Osteocyte (in vitro differentiated cells): ENCODE data around the gene THUMPD3. TPM values are rescaled to one million over a fixed set of nuclear protein-coding genes. Genes with fewer than 3 reads are reported as not detected.

Experiments
- DNase-seq: peaks from one replicate; pipeline ENCODE4 v3.0.0; 2021; ENCODE audit warnings: mixed read lengths; ENCODE audit not compliant: unreplicated experiment; ENCODE audit errors: extremely low spot score
- H3K27ac Mint-ChIP-seq: one replicate; pipeline ENCODE4 v1.8.0; 2021; ENCODE audit warnings: mild to moderate bottlenecking, mixed read lengths; ENCODE audit not compliant: unreplicated experiment
- H3K27me3 Mint-ChIP-seq: one replicate; pipeline ENCODE4 v1.8.0; 2021; ENCODE audit warnings: mixed read lengths; ENCODE audit not compliant: unreplicated experiment
- H3K36me3 Mint-ChIP-seq: one replicate; pipeline ENCODE4 v1.8.0; 2021; ENCODE audit warnings: mixed read lengths; ENCODE audit not compliant: unreplicated experiment
- H3K4me1 Mint-ChIP-seq: one replicate; pipeline ENCODE4 v1.8.0; 2021; ENCODE audit warnings: mixed read lengths; ENCODE audit not compliant: unreplicated experiment
- H3K4me3 Mint-ChIP-seq: one replicate; pipeline ENCODE4 v1.8.0; 2021; ENCODE audit warnings: mild to moderate bottlenecking, moderate library complexity, mixed read lengths; ENCODE audit not compliant: unreplicated experiment
- H3K9me3 Mint-ChIP-seq: one replicate; pipeline ENCODE4 v1.8.0; 2021; ENCODE audit warnings: mixed read lengths; ENCODE audit not compliant: unreplicated experiment
- total RNA-seq: library from RNA; stranded (reverse); gene quantifications from 2 replicates; pipeline ENCODE4 v1.2.1, GENCODE V29; 2021
- TF ChIP-seq, protein P1 (sequence below): fragments of 200-600 bp; sonication (generic); IDR thresholded peaks from 2 replicates; pipeline ENCODE4 v1.5.0; 2021; ENCODE audit warnings: antibody characterized with exemption, mild to moderate bottlenecking, moderate library complexity

THUMPD3 gene
- total RNA-seq, 1 donor from 2014 or later, result 45.4 TPM

DNA sequence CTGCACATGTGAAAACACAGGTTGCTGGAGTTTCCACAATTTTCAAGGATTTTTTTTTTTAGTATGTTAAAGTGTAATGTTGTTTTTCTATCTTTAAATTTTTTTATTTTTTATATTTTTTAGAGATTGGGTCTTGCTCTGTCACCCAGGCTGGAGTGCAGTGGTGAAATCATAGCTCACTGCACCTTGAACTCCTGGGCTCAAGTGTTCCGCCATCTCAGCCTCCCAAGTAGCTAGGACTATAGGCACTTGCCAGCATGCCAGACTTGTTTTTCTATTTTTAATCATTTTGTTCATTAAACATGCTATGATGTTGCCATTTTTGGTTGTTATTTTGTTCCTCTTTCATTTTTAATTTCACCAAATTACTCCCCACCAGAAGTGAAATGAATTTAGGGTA lies 16.7 kb upstream of the THUMPD3 start:
- H3K4me1 Mint-ChIP-seq, result peaks cover 22% of the 10 kb centered on the region
- DNase-seq, result no peak
- H3K27me3 Mint-ChIP-seq, result no peaks in the 10 kb centered on the region
- no peak overlapping the region for H3K4me3 Mint-ChIP-seq
- no peaks in the 10 kb centered on the region for H3K9me3 Mint-ChIP-seq
- TF ChIP-seq, protein P1, sequence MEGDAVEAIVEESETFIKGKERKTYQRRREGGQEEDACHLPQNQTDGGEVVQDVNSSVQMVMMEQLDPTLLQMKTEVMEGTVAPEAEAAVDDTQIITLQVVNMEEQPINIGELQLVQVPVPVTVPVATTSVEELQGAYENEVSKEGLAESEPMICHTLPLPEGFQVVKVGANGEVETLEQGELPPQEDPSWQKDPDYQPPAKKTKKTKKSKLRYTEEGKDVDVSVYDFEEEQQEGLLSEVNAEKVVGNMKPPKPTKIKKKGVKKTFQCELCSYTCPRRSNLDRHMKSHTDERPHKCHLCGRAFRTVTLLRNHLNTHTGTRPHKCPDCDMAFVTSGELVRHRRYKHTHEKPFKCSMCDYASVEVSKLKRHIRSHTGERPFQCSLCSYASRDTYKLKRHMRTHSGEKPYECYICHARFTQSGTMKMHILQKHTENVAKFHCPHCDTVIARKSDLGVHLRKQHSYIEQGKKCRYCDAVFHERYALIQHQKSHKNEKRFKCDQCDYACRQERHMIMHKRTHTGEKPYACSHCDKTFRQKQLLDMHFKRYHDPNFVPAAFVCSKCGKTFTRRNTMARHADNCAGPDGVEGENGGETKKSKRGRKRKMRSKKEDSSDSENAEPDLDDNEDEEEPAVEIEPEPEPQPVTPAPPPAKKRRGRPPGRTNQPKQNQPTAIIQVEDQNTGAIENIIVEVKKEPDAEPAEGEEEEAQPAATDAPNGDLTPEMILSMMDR, result no peak
- no peaks in the 10 kb centered on the region for H3K36me3 Mint-ChIP-seq
- no peak overlapping the region for H3K27ac Mint-ChIP-seq

DNA sequence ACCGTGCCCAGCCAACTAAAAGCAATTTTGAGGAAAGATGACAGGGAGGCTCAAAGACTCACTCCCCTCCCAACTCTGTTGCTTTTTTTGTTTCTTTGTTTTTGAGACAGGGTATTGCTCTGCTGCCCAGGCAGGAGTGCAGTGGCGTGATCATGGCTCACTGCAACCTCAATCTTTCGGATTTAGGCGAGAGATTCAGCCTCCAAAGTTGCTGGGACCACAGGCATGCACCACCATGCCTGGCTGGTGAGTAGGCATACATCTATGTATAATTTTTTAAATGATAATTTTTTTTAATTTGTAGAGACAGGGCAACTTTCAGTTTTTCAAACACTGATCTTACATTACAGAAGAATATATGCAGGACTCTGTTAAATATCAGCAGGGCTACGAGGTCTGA lies 15.8 kb upstream of the THUMPD3 start:
- TF ChIP-seq, protein P1, result no peak
- no peak overlapping the region for H3K4me3 Mint-ChIP-seq
- no peaks in the 10 kb centered on the region for H3K9me3 Mint-ChIP-seq
- H3K36me3 Mint-ChIP-seq, result no peaks in the 10 kb centered on the region
- peaks cover 19% of the 10 kb centered on the region for H3K4me1 Mint-ChIP-seq
- no peak overlapping the region for H3K27ac Mint-ChIP-seq
- H3K27me3 Mint-ChIP-seq, result no peaks in the 10 kb centered on the region
- DNase-seq, result no peak

DNA sequence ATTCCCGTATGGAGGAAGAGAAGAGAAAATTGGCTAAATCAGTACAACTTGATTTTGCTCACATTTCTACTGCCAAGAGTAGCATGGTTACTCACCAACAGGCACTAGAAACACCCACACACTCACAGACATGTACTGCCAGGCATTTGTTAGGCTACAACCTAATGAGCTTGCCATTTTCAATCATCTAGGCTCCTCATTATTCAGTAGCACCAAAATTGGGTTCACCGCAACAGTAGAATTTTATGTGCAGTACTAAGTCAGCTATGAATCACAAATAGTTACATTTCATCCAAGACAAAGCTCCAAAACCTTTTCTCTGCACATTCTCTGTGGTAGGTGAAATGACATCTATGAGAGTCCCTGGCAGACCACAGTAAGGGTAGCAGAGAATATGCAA lies 15.0 kb upstream of the THUMPD3 start:
- Mint-ChIP-seq H3K4me1 (peaks cover 19% of the 10 kb centered on the region), H3K4me3 (no peak overlapping the region), H3K36me3 (no peaks in the 10 kb centered on the region), H3K27ac (no peak overlapping the region), H3K9me3 (no peaks in the 10 kb centered on the region), H3K27me3 (no peaks in the 10 kb centered on the region)
- TF ChIP-seq, protein P1, result no peak
- no peak for DNase-seq

DNA sequence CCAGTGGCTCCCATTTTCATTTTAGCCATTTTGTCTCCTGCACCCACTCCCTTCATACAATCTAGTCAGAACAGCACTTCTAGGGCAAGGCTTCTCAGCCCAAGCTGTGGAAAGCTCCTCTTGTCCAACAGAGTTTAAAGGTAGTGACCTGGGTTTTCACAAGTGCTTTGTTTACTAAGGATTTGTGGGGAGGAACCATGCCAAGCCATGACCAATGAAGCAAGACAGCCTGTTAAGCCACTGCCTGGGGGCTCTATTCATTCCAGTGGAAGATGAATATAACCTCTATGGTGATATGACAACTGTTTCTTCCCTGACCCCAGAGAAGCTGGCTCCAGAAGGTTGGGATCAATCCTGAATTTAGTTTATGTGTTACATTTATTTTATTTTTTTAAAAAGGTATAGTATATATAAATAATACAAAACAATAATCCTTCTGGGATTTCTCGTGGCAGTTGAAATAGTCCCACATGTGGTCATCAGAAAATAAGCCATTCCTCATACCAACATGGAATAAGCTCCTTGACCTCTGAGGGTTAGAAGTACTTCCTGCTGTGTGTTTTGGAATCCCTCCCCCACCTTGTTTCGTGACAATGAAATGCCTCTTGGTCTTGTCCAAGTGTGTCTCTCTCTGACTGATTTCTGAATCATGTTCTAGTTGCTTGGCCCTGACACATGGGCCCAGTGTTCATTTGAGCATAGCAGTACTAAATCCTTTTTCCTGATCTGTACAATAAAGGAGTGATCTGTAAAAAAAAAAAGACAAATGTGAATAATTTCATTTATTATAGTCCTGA lies 13.3 kb upstream of the THUMPD3 start:
- Mint-ChIP-seq H3K4me1 (peaks cover 24% of the 10 kb centered on the region), H3K27ac (peak overlapping the region; percentile 72), H3K36me3 (no peaks in the 10 kb centered on the region), H3K4me3 (no peak overlapping the region), H3K9me3 (no peaks in the 10 kb centered on the region), H3K27me3 (no peaks in the 10 kb centered on the region)
- TF ChIP-seq, protein P1, result no peak
- DNase-seq, result no peak

DNA sequence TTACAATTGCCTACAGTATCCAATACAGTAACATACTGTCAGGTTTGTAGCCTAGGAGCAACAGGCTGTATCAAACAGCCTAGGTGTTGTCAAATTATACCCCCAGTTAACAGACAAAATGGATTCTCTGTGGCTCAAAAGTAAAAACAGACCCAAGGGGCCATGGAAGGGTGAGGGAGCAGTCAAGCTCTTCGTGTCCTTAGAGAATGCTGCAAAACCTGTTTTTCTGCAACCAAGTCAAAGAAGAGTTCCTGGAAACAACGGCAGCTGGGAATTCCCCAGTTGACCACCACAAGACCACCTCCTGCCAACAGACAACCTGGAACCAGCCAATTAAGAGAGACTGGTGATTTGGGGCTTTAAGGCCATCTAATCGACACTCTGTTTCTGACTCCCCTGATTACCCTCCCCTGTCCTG lies 11.1 kb upstream of the THUMPD3 start:
- TF ChIP-seq, protein P1, result no peak
- Mint-ChIP-seq H3K4me3 (no peak overlapping the region), H3K36me3 (no peaks in the 10 kb centered on the region), H3K27ac (no peak overlapping the region), H3K4me1 (peaks cover 24% of the 10 kb centered on the region), H3K9me3 (no peaks in the 10 kb centered on the region), H3K27me3 (no peaks in the 10 kb centered on the region)
- DNase-seq, result no peak
